GM18498 (cell line): ENCODE measurements around the gene ME3.

Source experiments
- ATAC-seq: cut with Tn5 transposase; IDR thresholded peaks from one replicate; pipeline ENCODE4 v1.9.1; 2021; ENCODE audit warnings: mild to moderate bottlenecking, moderate library complexity; ENCODE audit not compliant: unreplicated experiment

The ME3 gene

GRCh38 chr11:86672007-86672621 is at the start of gene ME3:
Gene ME3 (minus strand): TSS chr11:86672616.
- peak; percentile 44 for ATAC-seq

- no peak for ATAC-seq
Measured at GRCh38 chr11:86722006-86722405, 49.6 kb upstream of the ME3 start.

GRCh38 chr11:86720546-86720945 is 48.1 kb upstream of the ME3 start:
- no peak for ATAC-seq

- ATAC-seq, result no peak
Measured at GRCh38 chr11:86719781-86720463, 47.5 kb upstream of the ME3 start.

- ATAC-seq, result no peak
Measured at GRCh38 chr11:86718999-86719398, 46.6 kb upstream of the ME3 start.

DNA sequence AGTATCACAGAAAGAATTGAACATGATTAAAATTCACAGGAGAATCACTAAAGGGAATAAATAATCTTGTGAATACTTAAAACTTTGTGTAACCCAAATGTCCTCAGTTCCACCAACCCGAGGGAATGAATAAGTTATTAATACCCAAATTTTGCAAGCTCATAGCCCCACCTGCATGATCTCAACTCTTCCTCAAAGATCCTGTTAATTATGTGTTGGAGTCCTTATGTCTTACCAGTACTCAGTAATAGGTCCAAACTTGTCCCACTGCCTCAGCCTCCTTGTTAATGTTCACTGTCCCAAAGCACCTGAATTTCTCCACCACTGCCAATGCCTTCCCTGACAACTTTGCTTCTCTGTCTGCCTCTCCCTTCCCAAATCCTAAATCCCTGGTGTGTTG is 46.1 kb upstream of the ME3 start:
- ATAC-seq, result no peak

DNA sequence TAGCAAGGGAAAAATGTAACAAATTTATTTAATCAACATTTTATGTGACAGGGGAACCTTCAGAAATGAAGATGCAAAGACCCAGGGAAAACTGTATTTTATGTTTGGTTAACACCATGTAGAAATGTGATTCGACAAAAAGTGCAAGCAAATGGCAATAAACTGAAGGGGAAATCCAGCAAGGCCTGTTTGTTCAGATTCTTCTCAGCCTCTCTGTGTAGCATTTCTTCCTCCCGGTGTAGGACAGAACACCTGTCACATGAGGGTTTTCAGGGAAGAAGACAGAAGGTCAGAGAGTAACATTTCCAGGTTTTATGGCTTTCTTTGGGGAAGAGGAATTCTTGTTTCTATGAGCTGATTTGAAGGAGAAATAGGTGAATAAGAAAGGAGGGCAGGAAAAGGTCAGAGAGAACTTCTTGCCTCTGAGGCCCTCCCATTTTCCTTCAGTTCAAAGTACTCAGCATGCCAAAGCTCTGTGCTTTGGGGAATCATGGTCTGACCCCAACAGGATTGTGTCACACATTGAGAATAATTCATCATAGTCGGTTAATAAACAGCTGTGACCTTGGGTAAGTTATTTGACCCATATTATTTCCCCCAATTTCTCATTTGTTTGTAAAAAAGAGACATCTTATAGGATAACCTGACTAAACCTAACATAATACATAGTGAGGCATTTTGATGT is 45.5 kb upstream of the ME3 start:
- ATAC-seq, result no peak

DNA sequence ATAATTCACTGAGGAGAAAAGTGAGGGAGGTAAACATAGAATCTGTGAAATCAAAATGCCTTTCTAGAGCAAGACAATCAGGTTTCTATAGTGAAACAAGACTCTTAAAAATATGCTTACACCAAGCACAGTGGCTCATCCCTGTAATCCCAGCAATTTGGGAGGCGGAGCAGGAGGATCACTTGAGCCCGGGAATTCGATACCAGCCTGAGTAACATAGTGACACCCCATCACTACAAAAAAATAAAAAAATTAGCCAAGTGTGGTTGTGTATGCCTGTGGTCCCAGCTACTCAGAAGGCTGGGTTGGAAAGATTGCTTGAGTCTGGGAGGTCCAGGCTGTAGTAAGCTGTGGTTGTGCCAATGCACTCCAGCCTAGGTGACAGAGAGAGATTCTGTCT is 43.2 kb upstream of the ME3 start:
- no peak for ATAC-seq

DNA sequence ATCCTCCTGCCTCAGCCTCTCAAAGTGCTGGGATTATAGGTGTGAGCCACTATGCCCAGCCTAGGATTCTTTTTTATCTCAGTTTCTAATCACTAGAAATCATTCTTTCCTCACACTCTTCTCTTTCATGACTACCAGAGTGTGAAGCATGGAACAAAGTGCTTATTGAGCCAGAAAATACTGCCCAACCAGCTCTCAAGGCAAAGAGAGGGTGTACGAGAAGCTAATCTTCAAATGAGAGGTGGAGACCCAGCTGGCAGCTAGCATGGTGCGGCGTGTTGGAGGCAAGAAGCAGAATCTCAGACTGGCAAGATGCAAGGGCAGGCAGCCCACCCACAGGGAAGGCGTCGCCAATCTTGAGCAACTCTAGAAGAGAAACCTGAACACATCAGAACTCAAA is 41.1 kb upstream of the ME3 start:
- no peak for ATAC-seq

DNA sequence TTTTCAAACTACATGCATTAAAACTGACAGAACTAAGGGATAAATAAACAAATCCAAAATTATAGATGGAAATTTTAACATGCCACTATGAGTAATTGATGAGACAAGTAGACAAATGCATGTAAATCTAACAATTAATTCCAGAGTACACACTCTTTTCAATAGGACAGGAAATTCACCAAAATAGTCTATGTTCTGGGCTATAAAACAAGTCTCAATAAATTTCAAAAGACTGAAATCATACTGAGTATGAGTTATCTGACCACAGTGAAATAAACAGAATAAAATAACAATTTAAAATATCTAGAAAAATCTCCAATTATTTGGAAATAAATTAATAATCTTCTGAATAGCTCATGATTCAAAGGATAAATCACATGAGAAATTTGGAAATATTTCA is 38.5 kb upstream of the ME3 start:
- ATAC-seq, result no peak

- no peak for ATAC-seq
Measured at GRCh38 chr11:86708669-86709068, 36.3 kb upstream of the ME3 start.

GRCh38 chr11:86706338-86707131 is 34.1 kb upstream of the ME3 start:
- ATAC-seq, result no peak

DNA sequence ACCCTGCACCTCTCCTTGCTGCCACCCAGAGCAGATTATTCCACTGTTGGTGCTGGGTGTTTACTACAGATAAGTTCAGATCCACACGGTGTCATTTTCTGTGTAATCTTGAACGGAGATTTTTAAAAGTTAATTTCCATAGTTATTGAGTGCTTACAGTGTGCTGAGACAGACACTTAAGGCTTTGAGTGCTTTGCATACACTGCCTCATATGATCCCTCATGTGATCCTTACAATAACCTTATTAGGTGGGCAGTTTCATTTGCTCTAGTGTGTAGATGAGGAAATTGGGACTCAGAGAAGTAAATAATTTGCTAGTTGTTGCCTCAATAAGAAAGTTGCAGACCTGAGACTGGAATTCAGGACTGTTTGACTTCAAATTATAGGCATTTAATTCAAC is 32.3 kb upstream of the ME3 start:
- no peak for ATAC-seq

- no peak for ATAC-seq
Measured at GRCh38 chr11:86703987-86704386, 31.6 kb upstream of the ME3 start.

- no peak for ATAC-seq
Measured at GRCh38 chr11:86702220-86702983, 30.0 kb upstream of the ME3 start.

- ATAC-seq, result no peak
Measured at GRCh38 chr11:86699040-86699791, 26.8 kb upstream of the ME3 start.

- ATAC-seq, result no peak
Measured at GRCh38 chr11:86698639-86699038, 26.2 kb upstream of the ME3 start.

GRCh38 chr11:86696451-86696850 is 24.0 kb upstream of the ME3 start:
- no peak for ATAC-seq

GRCh38 chr11:86696004-86696403 is 23.6 kb upstream of the ME3 start:
- ATAC-seq, result no peak

DNA sequence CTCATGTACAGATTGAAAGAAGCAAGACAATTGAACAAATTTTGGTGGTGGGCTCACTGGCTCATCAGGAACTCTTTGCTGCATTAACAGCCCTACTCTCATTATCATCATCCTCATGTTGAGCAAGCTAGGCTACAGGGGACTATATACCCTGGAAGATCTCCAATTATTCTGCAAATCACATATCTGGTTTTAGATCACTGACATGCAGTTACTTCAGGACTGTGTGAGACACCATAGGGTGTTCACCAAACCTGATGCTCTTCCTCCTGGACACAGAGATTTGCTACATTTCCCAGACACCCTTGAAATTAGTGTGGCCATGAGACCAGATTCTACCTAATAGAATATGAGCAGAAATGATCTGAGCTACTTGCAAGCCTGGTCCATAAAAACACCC is 23.0 kb upstream of the ME3 start:
- ATAC-seq, result no peak
